AG04450 (cell line): ENCODE measurements around the gene DDX19B. TPM values are rescaled to one million over a fixed set of nuclear protein-coding genes. Genes with fewer than 3 reads are reported as not detected.
A peak's percentile ranks its signal among the peaks of the same experiment; 100 is the strongest.
"Not testable (repeated sequence)": the region's sequence is repeated elsewhere in the genome, so short reads cannot be mapped to it uniquely, and the experiment has no call there.

ENCODE experiments used
- CTCF ChIA-PET: fragments of 300-600, 350-600 bp; formaldehyde crosslinking; extraction: SDS; loops from one replicate; lab custom pipeline; 2022; ENCODE audit warnings: antibody characterized with exemption, inconsistent platforms; lab: Charles Lee
- POLR2A ChIA-PET: fragments of 350-600 bp; formaldehyde crosslinking; extraction: SDS; loops from one replicate; lab custom pipeline; 2021; ENCODE audit warnings: antibody characterized with exemption, inconsistent platforms; lab: Yijun Ruan, JAX
- DNase-seq: peaks from one replicate; pipeline ENCODE4 v3.0.0-alpha.2; 2011; ENCODE audit warnings: low read depth, low spot score
- H3K27ac ChIP-seq: one replicate; pipeline ENCODE4 v1.5.1; 2012; ENCODE audit warnings: low read depth, low read length, control low read depth
- H3K27me3 ChIP-seq: one replicate; pipeline ENCODE4 v1.6.0; 2012; ENCODE audit warnings: low read length; ENCODE audit not compliant: control insufficient read depth, insufficient read depth
- H3K4me3 ChIP-seq: 2 replicates; pipeline ENCODE4 v1.5.1; 2011; ENCODE audit warnings: mild to moderate bottlenecking, low read depth, low read length, control low read depth
- H3K9me3 ChIP-seq: 2 replicates; pipeline ENCODE4 v1.5.1; 2012; ENCODE audit warnings: low read length; ENCODE audit not compliant: control insufficient read depth, insufficient read depth
- polyA plus RNA-seq: library from polyadenylated mRNA; depleted of rRNA; stranded (reverse); fragments of >200 nt; gene quantifications from 2 replicates; pipeline ENCODE4 v1.2.3, GENCODE V29; 2011
- TF ChIP-seq, protein P1 (sequence below): IDR thresholded peaks from 2 replicates; pipeline ENCODE4 v1.5.1; 2011; ENCODE audit warnings: low read depth, low read length, control low read depth, inconsistent platforms

The DDX19B gene
- polyA plus RNA-seq, 1 experiment, result 36.5 TPM

GRCh38 chr16:70364399-70364798 is 65.4 kb downstream of the DDX19B start:
- POLR2A ChIA-PET, result no interaction called here
- no peak for DNase-seq
- Histone ChIP-seq H3K9me3 (no peaks in the 10 kb centered on the region), H3K27ac (no peak overlapping the region), H3K4me3 (no peak overlapping the region), H3K27me3 (no peaks in the 10 kb centered on the region)
- TF ChIP-seq, protein P1, sequence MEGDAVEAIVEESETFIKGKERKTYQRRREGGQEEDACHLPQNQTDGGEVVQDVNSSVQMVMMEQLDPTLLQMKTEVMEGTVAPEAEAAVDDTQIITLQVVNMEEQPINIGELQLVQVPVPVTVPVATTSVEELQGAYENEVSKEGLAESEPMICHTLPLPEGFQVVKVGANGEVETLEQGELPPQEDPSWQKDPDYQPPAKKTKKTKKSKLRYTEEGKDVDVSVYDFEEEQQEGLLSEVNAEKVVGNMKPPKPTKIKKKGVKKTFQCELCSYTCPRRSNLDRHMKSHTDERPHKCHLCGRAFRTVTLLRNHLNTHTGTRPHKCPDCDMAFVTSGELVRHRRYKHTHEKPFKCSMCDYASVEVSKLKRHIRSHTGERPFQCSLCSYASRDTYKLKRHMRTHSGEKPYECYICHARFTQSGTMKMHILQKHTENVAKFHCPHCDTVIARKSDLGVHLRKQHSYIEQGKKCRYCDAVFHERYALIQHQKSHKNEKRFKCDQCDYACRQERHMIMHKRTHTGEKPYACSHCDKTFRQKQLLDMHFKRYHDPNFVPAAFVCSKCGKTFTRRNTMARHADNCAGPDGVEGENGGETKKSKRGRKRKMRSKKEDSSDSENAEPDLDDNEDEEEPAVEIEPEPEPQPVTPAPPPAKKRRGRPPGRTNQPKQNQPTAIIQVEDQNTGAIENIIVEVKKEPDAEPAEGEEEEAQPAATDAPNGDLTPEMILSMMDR, result no peak
- CTCF ChIA-PET, result no interaction called here

DNA sequence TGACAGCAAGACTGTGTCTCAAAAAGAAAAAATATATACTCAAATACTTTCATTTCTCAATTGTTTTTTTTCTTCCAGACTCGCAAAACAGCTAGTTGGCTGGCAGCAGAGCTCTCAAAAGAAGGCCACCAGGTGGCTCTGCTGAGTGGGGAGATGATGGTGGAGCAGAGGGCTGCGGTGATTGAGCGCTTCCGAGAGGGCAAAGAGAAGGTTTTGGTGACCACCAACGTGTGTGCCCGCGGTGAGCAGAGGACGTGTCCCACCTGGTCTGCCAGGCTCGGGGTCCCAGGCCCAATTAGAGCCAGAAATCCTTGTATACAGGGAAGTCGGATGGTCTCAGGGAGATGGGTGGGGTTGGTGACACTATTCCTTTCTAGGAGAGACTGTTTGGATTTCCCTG is 71.2 kb downstream of the DDX19B start:
- CTCF ChIA-PET, result interaction anchor here (0.7 to 1.8 kb wide), 5 partner anchors 11 to 285 kb away, joined by 3 to 16 read pairs (median 4); no protein-coding TSS in a partner anchor
- TF ChIP-seq, protein P1, result peak; percentile 69
- not testable (repeated sequence) for H3K4me3 ChIP-seq, H3K27ac ChIP-seq, H3K9me3 ChIP-seq, H3K27me3 ChIP-seq, DNase-seq
- POLR2A ChIA-PET, result interaction anchor here (1.5 kb wide), 1 partner anchor 283 kb away, joined by 3 read pairs; no protein-coding TSS in a partner anchor

DNA sequence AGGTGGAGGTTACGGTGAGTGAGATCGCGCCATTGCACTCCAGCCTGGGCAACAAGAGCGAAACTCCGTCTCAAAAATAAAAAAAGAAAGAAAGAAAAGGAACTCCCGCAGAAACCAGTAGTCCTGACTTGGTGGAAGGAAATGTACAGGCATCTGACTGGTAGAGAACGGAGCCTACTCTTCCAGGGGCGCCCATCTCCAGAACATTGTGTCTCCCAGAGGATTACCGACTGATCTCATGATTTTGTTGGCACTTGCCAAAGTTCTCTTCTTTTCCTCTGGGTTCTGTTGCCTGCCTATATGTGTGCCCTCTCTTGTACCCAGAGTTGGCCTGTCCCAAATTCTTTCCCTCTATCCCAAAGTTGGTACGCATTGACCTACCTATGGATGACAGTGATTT is 71.9 kb downstream of the DDX19B start:
- TF ChIP-seq, protein P1, result no peak
- ChIA-PET POLR2A (no interaction called here), CTCF (interaction anchor here (1.8 kb wide), 1 partner anchor 12 kb away, joined by 3 read pairs; no protein-coding TSS in a partner anchor)
- Histone ChIP-seq H3K4me3 (no peak overlapping the region), H3K27ac (no peak overlapping the region), H3K27me3 (no peaks in the 10 kb centered on the region), H3K9me3 (no peaks in the 10 kb centered on the region)
- DNase-seq, result no peak

- H3K27ac ChIP-seq, result no peak overlapping the region
- H3K4me3 ChIP-seq, result no peak overlapping the region
- H3K27me3 ChIP-seq, result no peaks in the 10 kb centered on the region
- H3K9me3 ChIP-seq, result no peaks in the 10 kb centered on the region
- TF ChIP-seq, protein P1, result no peak
- CTCF ChIA-PET, result no interaction called here
- POLR2A ChIA-PET, result interaction anchor here (0.6 to 1.0 kb wide), 4 partner anchors 8 to 98 kb away, joined by 3 to 7 read pairs (median 5); no protein-coding TSS in a partner anchor
- DNase-seq, result no peak
Observed at GRCh38 chr16:70372921-70373728, 74.1 kb downstream of the DDX19B start.

GRCh38 chr16:70374213-70374612 is 75.2 kb downstream of the DDX19B start:
- H3K4me3 ChIP-seq, result no peak overlapping the region
- ChIA-PET CTCF (interaction anchor here (0.8 to 1.7 kb wide), 2 partner anchors 95 to 280 kb away, joined by 3 read pairs; no protein-coding TSS in a partner anchor), POLR2A (no interaction called here)
- H3K9me3 ChIP-seq, result no peaks in the 10 kb centered on the region
- DNase-seq, result no peak
- no peaks in the 10 kb centered on the region for H3K27me3 ChIP-seq
- H3K27ac ChIP-seq, result no peak overlapping the region
- TF ChIP-seq, protein P1, result no peak
